OCI-LY3 (cell line): Measurements from ENCODE around the gene SNX18.

ENCODE experiments used
- H2AFZ ChIP-seq: fragments of 200-600, 300-600 bp; shearing (Covaris generic); 2 replicates; pipeline ENCODE4 v1.6.0; 2014; ENCODE audit warnings: antibody characterized with exemption, low read depth, low read length
- H3K27ac ChIP-seq: fragments of 200-600, 300-600 bp; sonication (generic); 2 replicates; pipeline ENCODE4 v1.5.1; 2014; ENCODE audit warnings: mild to moderate bottlenecking, low read length, moderate library complexity, mixed read lengths
- H3K27me3 ChIP-seq: fragments of 200-600, 300-600 bp; sonication (generic); 2 replicates; pipeline ENCODE4 v1.6.1; 2014; ENCODE audit warnings: low read depth, low read length, mixed read lengths
- H3K36me3 ChIP-seq: fragments of 200-600, 300-600 bp; sonication (generic); replicated peaks from 2 replicates; pipeline ENCODE3; 2014; ENCODE audit warnings: low read depth, low read length, mixed read lengths
- H3K4me1 ChIP-seq: fragments of 300-600, 200-600 bp; sonication (generic); 2 replicates; pipeline ENCODE4 v1.6.1; 2014; ENCODE audit warnings: low read length, mixed read lengths
- H3K4me2 ChIP-seq: fragments of 200-600, 300-600 bp; sonication (generic); 2 replicates; pipeline ENCODE4 v1.6.1; 2014; ENCODE audit warnings: low read length, mixed read lengths
- H3K4me3 ChIP-seq: fragments of 300-600, 200-600 bp; sonication (generic); 2 replicates; pipeline ENCODE4 v1.5.1; 2014; ENCODE audit warnings: antibody characterized with exemption, mild to moderate bottlenecking, low read length, moderate library complexity
- H3K79me2 ChIP-seq: fragments of 300-600, 200-600 bp; shearing (Covaris generic); 2 replicates; pipeline ENCODE4 v1.6.1; 2014; ENCODE audit warnings: mild to moderate bottlenecking, low read length, mixed read lengths
- H3K9ac ChIP-seq: fragments of 300-600, 200-600 bp; shearing (Covaris generic); 2 replicates; pipeline ENCODE4 v1.6.0; 2014; ENCODE audit warnings: mild to moderate bottlenecking, low read length, moderate library complexity
- H3K9me3 ChIP-seq: fragments of 200-600, 300-600 bp; shearing (Covaris generic); 2 replicates; pipeline ENCODE4 v1.6.1; 2014; ENCODE audit warnings: low read length, mixed read lengths; ENCODE audit not compliant: insufficient read depth
- H4K20me1 ChIP-seq: fragments of 200-600, 300-600 bp; sonication (generic); 2 replicates; pipeline ENCODE4 v1.6.1; 2016; ENCODE audit warnings: low read length, mixed read lengths; ENCODE audit not compliant: insufficient read depth
- EZH2phosphoT487 ChIP-seq: fragments of 200-600 bp; shearing (Covaris generic); IDR thresholded peaks from 2 replicates; pipeline ENCODE4 v1.6.1; 2018; ENCODE audit warnings: antibody characterized with exemption, mixed run types, low read depth
- TF ChIP-seq, protein P1 (sequence below): fragments of 200-600, 300-600 bp; sonication (generic); IDR thresholded peaks from 2 replicates; pipeline ENCODE4 v1.5.1; 2014; ENCODE audit warnings: antibody characterized with exemption, low read length, low read depth

Gene SNX18

GRCh38 chr5:54519509-54519876 lies 1.9 kb downstream of the SNX18 start:
- peak overlapping the region; percentile 70 for H3K27ac ChIP-seq
- peak overlapping the region; percentile 85 for H3K9ac ChIP-seq
- peak overlapping the region; percentile 93 for H3K4me3 ChIP-seq
- H4K20me1 ChIP-seq: peaks cover 60% of the 10 kb centered on the region
- H3K79me2 ChIP-seq: peaks cover 69% of the 10 kb centered on the region
- H3K4me1 ChIP-seq: peaks cover 59% of the 10 kb centered on the region
- peaks cover 11% of the 10 kb centered on the region; the same call in 1 of the 2 replicates for H3K27me3 ChIP-seq
- H3K36me3 ChIP-seq: peaks cover 58% of the 10 kb centered on the region
- no peak overlapping the region for H2AFZ ChIP-seq
- H3K9me3 ChIP-seq: no peaks in the 10 kb centered on the region
- H3K4me2 ChIP-seq: peak overlapping the region; percentile 93
- TF ChIP-seq, protein P1, sequence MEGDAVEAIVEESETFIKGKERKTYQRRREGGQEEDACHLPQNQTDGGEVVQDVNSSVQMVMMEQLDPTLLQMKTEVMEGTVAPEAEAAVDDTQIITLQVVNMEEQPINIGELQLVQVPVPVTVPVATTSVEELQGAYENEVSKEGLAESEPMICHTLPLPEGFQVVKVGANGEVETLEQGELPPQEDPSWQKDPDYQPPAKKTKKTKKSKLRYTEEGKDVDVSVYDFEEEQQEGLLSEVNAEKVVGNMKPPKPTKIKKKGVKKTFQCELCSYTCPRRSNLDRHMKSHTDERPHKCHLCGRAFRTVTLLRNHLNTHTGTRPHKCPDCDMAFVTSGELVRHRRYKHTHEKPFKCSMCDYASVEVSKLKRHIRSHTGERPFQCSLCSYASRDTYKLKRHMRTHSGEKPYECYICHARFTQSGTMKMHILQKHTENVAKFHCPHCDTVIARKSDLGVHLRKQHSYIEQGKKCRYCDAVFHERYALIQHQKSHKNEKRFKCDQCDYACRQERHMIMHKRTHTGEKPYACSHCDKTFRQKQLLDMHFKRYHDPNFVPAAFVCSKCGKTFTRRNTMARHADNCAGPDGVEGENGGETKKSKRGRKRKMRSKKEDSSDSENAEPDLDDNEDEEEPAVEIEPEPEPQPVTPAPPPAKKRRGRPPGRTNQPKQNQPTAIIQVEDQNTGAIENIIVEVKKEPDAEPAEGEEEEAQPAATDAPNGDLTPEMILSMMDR: no peak
- no peak for TF ChIP-seq EZH2phosphoT487

- peak overlapping the region; percentile 93 for H3K4me3 ChIP-seq
- H3K4me2 ChIP-seq: peak overlapping the region; percentile 93
- peak overlapping the region; percentile 70 for H3K27ac ChIP-seq
- peaks cover 63% of the 10 kb centered on the region for H3K36me3 ChIP-seq
- H4K20me1 ChIP-seq: peaks cover 70% of the 10 kb centered on the region
- no peak for TF ChIP-seq EZH2phosphoT487
- TF ChIP-seq, protein P1: no peak
- H3K79me2 ChIP-seq: peaks cover 79% of the 10 kb centered on the region
- peaks cover 58% of the 10 kb centered on the region for H3K4me1 ChIP-seq
- no peak overlapping the region for H2AFZ ChIP-seq
- H3K27me3 ChIP-seq: peaks cover 9% of the 10 kb centered on the region; the same call in 1 of the 2 replicates
- peak overlapping the region; percentile 85 for H3K9ac ChIP-seq
- no peaks in the 10 kb centered on the region for H3K9me3 ChIP-seq
These were observed 2.9 kb downstream of the SNX18 start for GRCh38 chr5:54520438-54520846.

DNA sequence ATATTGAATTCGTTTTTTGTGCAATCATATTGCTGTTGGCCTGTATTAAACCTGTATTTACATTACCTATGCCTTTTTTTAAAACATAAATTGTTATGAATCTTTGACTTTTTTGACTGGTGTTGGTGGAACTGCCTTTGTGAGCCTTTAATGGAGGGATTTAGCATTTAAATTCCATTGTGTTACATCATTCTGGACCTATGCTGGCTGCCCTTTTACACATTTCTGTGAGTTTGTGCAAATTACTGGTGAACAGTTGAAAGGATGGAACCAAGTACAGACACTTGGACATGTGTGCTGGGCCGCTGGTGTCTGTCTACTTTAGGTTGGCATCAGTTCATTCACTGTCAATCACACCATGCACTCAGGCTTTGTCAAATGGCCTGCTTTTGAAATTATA lies 3.4 kb downstream of the SNX18 start:
- Histone ChIP-seq H3K4me2 (peak overlapping the region; percentile 93), H3K27ac (peak overlapping the region; percentile 70), H4K20me1 (peaks cover 74% of the 10 kb centered on the region), H3K4me3 (peak overlapping the region; percentile 93), H3K27me3 (peaks cover 4% of the 10 kb centered on the region; the same call in 1 of the 2 replicates), H2AFZ (no peak overlapping the region), H3K4me1 (peaks cover 53% of the 10 kb centered on the region), H3K9ac (peak overlapping the region; percentile 85), H3K9me3 (no peaks in the 10 kb centered on the region), H3K79me2 (peaks cover 84% of the 10 kb centered on the region), H3K36me3 (peaks cover 66% of the 10 kb centered on the region)
- TF ChIP-seq, protein P1: no peak
- TF ChIP-seq EZH2phosphoT487: no peak

DNA sequence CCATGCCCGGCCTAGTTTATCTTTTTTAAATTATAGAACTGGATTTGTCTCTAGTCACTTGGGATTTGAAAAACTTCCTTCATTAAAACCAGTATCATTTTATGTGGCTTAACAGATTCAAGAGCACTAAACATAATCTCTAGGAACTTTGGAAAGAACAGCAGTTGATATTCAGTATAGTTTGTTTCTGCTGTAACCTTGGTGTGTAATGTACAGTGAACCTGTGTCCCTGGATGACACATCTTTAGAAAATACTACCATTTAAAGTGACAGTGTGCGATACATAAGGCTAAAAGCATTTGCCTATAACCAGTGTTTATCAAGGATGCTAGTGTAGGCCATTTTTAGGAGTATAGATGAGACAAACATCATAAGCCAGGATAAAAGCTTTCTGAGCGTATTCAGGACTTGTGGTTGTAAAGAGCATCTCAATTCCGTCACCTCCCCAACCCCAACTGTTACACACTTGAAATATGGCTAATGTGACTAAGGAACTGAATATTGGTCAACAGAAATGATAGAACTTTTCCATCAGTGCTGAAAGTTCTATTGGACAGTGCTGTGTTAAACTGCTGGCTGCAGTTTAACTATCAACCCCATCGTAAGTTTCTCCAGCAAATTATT lies 4.4 kb downstream of the SNX18 start:
- Histone ChIP-seq H3K27ac (no peak overlapping the region), H3K27me3 (no peaks in the 10 kb centered on the region), H2AFZ (no peak overlapping the region), H3K79me2 (peaks cover 94% of the 10 kb centered on the region), H3K4me1 (peaks cover 43% of the 10 kb centered on the region), H3K9ac (peak overlapping the region; percentile 85), H3K4me2 (peak overlapping the region; percentile 93), H3K9me3 (no peaks in the 10 kb centered on the region), H3K4me3 (peak overlapping the region; percentile 93), H4K20me1 (peaks cover 85% of the 10 kb centered on the region), H3K36me3 (peaks cover 69% of the 10 kb centered on the region)
- TF ChIP-seq, protein P1: no peak
- TF ChIP-seq EZH2phosphoT487: no peak
